Motor neuron (in vitro differentiated cells): ENCODE measurements around the gene MESP1. TPM values are rescaled to one million over a fixed set of nuclear protein-coding genes. Genes with fewer than 3 reads are reported as not detected.
A peak's percentile ranks its signal among the peaks of the same experiment; 100 is the strongest.

Experiments used
- ATAC-seq, 8 experiments: fragments of 200-7000 bp; cut with Tn5 transposase; replicated peaks in 6 of 8; 2 replicates each; pipeline ENCODE4 v1.8.0; 2021; ENCODE audit warnings: mild to moderate bottlenecking in 8 of 8, moderate library complexity in 8 of 8
- H3K27ac ChIP-seq, 2 donors: fragments of 250-450 bp; sonication (Bioruptor Pico); 2 replicates each; pipeline ENCODE4 v1.9.0; 2021; ENCODE audit warnings: antibody characterized with exemption in 2 of 2, mild to moderate bottlenecking in 2 of 2, moderate library complexity in 1 of 2
- H3K4me1 ChIP-seq, 2 donors: fragments of 250-450 bp; sonication (Bioruptor Pico); replicated peaks in 1 of 2; 2 replicates each; pipeline ENCODE4 v1.6.1; 2021; ENCODE audit warnings: antibody characterized with exemption in 2 of 2, mild to moderate bottlenecking in 2 of 2, moderate library complexity in 1 of 2
- H3K4me3 ChIP-seq, 5 donors: fragments of 250-450 bp; sonication (Bioruptor Pico); 2 replicates each; pipeline ENCODE4 v1.9.0; 2021; ENCODE audit warnings: antibody characterized with exemption in 5 of 5, mild to moderate bottlenecking in 5 of 5, moderate library complexity in 4 of 5
- WGBS, 10 experiments: fragments of 450-650 bp; shearing (Covaris generic); methylation state at CpG; one replicate each; pipeline ENCODE4 v1.0.0; 2022; 5-methylcytosine and 5-hydroxymethylcytosine counted together
- in situ Hi-C, 9 experiments: fragments of 400-800 bp; cut with MboI; loops; one replicate each; pipeline ENCODE4 v1.15.0; 2021; ENCODE audit warnings: low sequenced_read_pairs in 9 of 9, low pct_unique_long_range_greater_than_20kb in 2 of 9; ENCODE audit not compliant: unreplicated experiment in 9 of 9
- total RNA-seq, 8 experiments: library from RNA; unstranded; fragments of 300-600 nt; gene quantifications; 2 replicates each; pipeline versions ENCODE4 v1.2.3 to v1.2.4, GENCODE V29; 2022

Gene MESP1
- total RNA-seq, 8 experiments from 2014 or later: 0.08 to 2.7 (median 1.3) TPM

- in situ Hi-C loops: no loop called here
Measured at GRCh38 chr15:89725064-89725463, 26.0 kb downstream of the MESP1 start.

GRCh38 chr15:89724621-89725020 lies 26.4 kb downstream of the MESP1 start:
- in situ Hi-C loops: no loop called here
- no peak overlapping the region for H3K4me3 ChIP-seq
- H3K27ac ChIP-seq: no peak overlapping the region
- no peaks in the 10 kb centered on the region for H3K4me1 ChIP-seq
- 20 to 100% (median 81%) methylated on average over 1 of the region's 1 CpG; no CpG with 5 or more reads in 4 of the 10 experiments for WGBS, 10 experiments
- no peak for ATAC-seq

More at GRCh38 chr15:89725064-89725463, 26.0 kb downstream of the MESP1 start:
- H3K27ac ChIP-seq: no peak overlapping the region
- no peak for ATAC-seq
- no peak overlapping the region for H3K4me3 ChIP-seq
- H3K4me1 ChIP-seq: no peaks in the 10 kb centered on the region
- 64 to 100% (median 79%) methylated on average over 1 of the region's 1 CpG; no CpG with 5 or more reads in 4 of the 10 experiments for WGBS, 10 experiments

- Histone ChIP-seq H3K27ac (no peak overlapping the region), H3K4me1 (no peaks in the 10 kb centered on the region), H3K4me3 (no peak overlapping the region)
- in situ Hi-C loops: no loop called here
- no peak for ATAC-seq
- WGBS, 10 experiments: 17 to 100% (median 83%) methylated on average over 1 to 3 of the region's 3 CpGs; no CpG with 5 or more reads in 3 of the 10 experiments
Measured at GRCh38 chr15:89723031-89723430, 28.0 kb downstream of the MESP1 start.

- in situ Hi-C loops: no loop called here
- Histone ChIP-seq H3K27ac (no peak overlapping the region), H3K4me3 (no peak overlapping the region), H3K4me1 (no peaks in the 10 kb centered on the region)
- ATAC-seq: no peak
- WGBS, 10 experiments: 50 to 100% (median 80%) methylated on average over 1 to 2 of the region's 2 CpGs; no CpG with 5 or more reads in 3 of the 10 experiments
Measured at GRCh38 chr15:89714775-89715174, 36.3 kb downstream of the MESP1 start.

GRCh38 chr15:89707577-89707976 lies 43.5 kb downstream of the MESP1 start:
- ATAC-seq: no peak
- WGBS, 10 experiments: 13 to 100% (median 83%) methylated on average over 1 of the region's 1 CpG; no CpG with 5 or more reads in 3 of the 10 experiments
- H3K4me3 ChIP-seq: no peak overlapping the region
- in situ Hi-C loops: no loop called here
- no peak overlapping the region for H3K27ac ChIP-seq
- H3K4me1 ChIP-seq: no peaks in the 10 kb centered on the region

- Histone ChIP-seq H3K4me1 (no peaks in the 10 kb centered on the region), H3K4me3 (no peak overlapping the region), H3K27ac (no peak overlapping the region)
- peak in 1 of 8 experiments; percentile 43 for ATAC-seq
- in situ Hi-C loops: no loop called here
Measured at GRCh38 chr15:89704411-89704810, 46.6 kb downstream of the MESP1 start.

Other genes with a start within 250 kb of the MESP1 start
- gene TICRR, start 175.8 kb downstream of the MESP1 start, total RNA-seq: 10 to 100 TPM in 2 of 8 experiments, 1 to 10 TPM in 4, under 1 TPM in 2; 0.51 to 12.6 (median 1.5) TPM
- gene KIF7, start 95.8 kb downstream of the MESP1 start, total RNA-seq: 10 to 100 TPM in 2 of 8 experiments, 1 to 10 TPM in 6; 3.5 to 13.4 (median 6.6) TPM
- gene PLIN1, start 71.9 kb downstream of the MESP1 start, total RNA-seq: 1 to 10 TPM in 2 of 8 experiments, under 1 TPM in 3, not detected in 3; 0.14 to 1.3 (median 0.51) TPM
- 10 to 100 TPM in 1 of 8 experiments, 1 to 10 TPM in 7; 1.5 to 14.0 (median 2.8) TPM for gene PEX11A, start 60.5 kb downstream of the MESP1 start, total RNA-seq
- gene WDR93, start 60.4 kb downstream of the MESP1 start, total RNA-seq: 1 to 10 TPM in 1 of 8 experiments, under 1 TPM in 7; 0.09 to 2.6 (median 0.24) TPM
- gene MESP2, start 25.1 kb upstream of the MESP1 start, total RNA-seq: under 1 TPM in 6 of 8 experiments, not detected in 2; 0.18 to 0.90 (median 0.22) TPM
- 100 to 1,000 TPM in 3 of 8 experiments, 1 to 10 TPM in 2, under 1 TPM in 3; 0.11 to 157 (median 1.3) TPM for gene ANPEP, start 63.6 kb upstream of the MESP1 start, total RNA-seq
- gene AP3S2, start 142.7 kb upstream of the MESP1 start, total RNA-seq: 10 to 100 TPM; 35.5 to 68.8 (median 47.3) TPM
- gene ARPIN, start 161.7 kb upstream of the MESP1 start, total RNA-seq: 10 to 100 TPM in 2 of 8 experiments, 1 to 10 TPM in 6; 2.5 to 15.3 (median 8.5) TPM